Measurements from ENCODE around the gene SH3RF1.

Gene SH3RF1

DNA sequence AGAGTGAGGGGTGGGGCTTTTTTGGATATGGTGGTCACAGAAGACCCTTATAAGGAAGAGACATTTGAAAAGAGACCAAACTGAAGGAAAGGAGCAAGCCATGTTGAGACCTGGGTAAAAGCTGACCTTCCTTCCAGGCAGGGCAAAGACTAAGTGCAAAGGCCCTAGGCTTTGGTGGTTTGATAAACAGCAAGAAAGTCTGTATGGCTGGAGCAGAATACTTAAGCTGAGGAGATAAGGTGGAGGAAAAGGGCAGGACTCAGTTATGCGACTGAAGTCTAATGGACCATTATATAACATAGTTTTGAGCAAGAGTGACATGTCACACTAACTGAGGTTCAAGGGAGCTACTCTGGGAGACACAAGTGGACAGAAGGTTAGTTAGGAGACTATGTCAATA is 20.0 kb downstream of the SH3RF1 start:
- DNase-seq, result no peak

DNA sequence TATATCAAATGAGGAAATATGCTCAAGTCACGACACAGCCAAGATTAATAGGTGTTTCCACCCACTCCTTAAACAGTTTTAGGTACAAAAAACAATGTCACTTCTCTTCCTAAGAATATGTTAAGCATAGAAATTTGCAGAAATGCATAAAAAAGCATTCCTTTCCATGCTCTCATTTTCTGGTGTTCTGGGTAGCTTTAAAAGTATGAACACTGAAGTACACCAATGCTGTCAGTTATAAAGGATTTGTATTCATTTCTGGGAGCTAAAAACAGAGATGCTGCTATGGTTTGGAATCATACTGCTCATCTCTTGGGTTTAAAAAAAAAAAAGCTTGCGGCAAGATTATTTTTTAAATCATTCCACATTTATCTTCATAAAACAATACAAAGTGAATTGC is 20.8 kb downstream of the SH3RF1 start:
- no peak for DNase-seq

DNA sequence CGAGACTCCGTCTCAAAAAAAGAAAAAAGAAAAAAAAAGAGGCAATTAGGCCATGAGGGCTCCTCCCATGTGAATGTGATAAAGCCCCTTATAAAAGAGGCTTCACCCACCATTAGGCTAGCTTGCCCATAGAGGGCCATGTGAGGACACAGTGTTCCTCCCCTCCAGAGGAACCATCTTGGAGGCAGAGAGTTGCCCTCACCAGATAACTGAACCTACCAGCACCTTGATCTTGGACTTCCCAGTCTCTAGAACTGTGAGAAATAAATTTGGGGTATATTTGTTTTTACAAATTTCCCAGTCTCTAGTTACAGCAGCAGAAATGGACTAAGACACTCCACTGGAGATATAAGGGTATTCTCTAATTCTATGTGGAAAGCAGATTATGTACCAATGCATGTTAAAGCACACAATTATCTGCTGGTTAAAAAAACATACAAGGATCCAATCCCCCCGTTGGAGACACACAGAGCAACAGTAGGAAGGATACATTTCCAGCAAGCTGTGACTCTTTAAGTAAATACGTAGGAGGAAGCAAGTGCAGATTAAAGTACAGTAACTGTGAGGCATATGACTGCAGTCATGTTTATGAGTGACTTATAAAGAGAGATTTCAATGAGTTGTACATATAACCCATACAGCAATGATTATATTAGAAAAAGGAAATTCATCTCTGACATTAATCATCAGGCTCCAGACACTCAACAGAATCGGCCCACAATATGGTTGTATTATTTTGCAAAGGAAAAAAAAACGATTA is 21.4 kb downstream of the SH3RF1 start:
- peak; percentile 41 for DNase-seq

DNA sequence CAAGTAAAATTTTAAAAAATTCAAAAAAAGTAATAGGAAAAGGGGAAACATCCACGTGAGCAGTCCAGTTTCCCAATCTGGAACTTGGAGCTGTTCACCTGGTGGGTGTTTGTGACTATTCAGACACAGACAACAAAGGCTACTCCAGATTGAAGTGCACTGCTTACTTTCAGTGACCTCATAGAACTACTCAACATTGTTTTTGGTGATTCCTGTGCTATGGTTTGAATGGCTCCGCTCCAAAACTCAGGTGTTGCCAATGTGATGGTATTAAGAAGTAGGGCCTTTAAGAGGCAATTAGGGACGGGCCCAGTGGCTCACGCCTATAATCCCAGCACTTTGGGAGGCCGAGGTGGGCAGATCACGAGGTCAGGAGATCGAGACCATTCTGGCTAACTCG is 22.1 kb downstream of the SH3RF1 start:
- no peak for DNase-seq

DNA sequence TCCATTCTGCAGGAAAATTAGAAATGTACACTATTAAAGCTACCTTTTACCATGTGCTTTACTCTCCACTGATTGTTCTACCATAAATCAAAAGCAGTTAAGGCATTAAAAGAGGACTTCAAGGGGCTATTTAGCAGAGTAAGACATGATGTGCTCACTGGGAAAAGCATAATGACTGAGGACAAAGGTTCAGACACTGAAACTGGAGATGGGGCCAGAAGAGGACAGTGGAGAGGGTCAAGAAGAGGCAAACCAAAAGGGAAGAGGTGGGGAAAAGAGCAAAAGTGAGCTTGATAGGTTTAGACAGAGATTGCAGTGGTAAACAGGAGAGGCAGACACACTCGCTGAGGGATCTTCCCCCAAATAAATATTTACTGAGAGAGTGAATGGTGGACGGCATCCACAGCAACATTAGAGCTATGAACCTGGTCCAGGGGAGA is 23.8 kb downstream of the SH3RF1 start:
- DNase-seq, result no peak

DNA sequence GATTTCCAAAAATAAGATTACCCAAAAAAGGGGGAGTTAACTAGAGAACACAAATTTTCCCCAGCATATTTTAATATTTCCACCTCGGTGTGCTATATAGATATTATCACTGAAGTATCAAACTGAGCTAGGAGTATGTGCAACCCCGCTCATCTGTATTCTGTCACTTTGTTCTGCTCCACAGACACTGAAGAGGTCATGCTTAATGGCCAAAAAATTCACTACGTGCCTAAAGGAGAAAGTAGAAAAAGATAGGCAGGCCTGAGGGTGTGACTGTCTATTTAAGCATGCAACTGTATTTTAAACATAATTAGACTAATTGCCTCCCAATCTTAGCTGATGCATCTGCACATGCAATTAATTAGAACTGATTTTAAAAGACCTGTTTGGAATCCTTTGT is 24.5 kb downstream of the SH3RF1 start:
- no peak for DNase-seq

DNA sequence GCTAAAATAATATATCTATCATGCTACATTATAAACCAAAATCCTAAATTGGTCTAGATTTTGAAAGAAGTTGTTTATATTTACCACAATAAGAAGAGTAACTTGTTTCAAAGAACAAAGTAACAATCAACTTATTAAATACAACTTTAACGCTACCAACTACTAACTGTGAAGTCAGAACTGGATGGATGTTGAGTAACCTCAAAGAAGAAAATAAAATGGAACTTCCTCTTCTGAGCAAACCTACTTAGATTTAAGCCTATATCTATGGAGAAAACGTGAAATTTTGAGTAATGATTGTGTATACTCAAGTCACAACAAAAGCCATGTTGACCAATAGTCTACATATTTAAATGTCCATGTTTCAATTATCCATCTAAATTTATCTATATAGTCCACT is 25.7 kb downstream of the SH3RF1 start:
- DNase-seq, result no peak

DNA sequence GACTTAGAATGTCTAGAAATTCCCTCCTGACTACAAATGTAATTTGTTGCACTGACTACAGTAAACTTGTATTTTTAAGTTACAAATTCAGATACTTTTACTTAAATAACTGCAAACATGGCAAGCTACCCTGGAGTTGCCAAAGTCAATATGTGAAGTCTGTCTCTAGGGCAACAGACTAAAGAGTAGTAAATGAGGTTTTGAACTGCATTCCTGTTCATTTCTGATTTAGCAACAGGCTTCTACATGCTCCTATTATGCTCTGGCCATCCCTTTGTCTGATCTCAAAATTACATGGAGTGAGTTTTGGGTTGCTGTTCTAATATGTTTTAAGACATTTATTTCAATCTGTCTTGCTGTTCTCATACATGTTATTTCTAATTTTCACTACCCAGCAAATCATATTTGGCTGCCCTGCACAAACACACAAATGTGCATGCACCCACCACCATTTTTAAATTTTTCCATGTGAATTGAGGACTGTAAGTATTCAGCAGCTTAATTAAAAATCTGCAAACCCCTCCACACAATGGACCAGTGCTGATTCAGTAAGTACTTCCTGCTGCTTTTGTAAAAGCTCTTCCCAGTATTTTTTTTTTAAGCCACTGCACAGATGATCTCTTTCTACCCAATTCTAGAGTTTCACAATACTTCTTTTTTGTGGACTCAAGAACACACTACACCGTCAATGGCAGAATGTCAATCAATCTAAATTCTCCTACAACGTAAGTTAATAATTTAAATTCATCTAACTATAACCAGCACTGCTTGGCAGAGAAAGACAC is 26.7 kb downstream of the SH3RF1 start:
- peak; percentile 73 for DNase-seq

DNA sequence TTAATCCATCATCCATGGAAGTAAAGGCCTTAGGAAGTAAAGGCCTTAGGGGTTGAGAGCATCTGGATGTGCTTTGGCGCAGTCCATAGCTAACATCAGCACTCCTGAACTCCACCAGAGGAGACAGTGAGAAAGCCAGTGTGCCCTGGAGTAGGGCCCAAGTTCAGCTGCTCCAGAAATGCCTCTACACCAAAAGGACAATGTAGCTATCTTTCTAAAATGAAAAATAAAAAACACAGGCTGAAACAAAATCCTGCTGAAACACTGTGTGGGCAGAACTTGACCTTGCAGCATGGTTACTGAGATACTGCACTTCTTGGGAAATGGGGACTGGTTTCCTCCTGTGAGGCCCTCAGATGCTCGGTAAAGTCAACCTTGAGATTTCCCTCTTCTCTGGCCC is 29.3 kb downstream of the SH3RF1 start:
- DNase-seq, result no peak

DNA sequence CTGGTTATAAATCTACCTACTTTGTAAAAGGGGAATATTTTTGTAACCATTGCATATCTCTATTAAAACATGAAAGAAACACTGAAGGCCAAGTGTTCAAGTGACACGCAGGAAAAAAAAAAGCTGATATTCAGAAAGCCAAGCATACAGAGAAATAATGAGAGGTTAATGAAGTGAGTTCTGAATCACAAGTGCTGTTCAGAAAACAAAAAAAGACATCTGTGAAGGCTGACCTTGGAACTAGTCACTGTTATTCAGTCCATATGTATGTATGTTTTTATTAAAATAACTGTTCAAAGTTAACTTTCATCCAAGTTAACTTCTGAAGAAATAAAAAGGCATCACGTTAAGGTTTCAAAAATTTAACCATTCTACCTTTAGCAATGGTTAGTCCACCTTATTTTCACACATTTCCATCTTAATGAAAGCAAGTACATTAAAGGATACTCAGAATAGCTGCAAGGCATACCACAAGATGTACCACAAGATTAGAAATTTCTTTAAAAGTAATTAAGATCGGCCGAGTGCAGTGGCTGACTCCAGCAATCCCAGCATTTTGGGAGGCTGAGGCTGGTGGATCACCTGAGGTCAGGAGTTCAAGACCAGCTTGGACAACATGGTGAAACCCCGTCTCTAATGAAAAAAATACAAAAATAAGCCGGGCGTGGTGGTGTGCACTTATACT is 31.4 kb downstream of the SH3RF1 start:
- DNase-seq, result peak; percentile 29

DNA sequence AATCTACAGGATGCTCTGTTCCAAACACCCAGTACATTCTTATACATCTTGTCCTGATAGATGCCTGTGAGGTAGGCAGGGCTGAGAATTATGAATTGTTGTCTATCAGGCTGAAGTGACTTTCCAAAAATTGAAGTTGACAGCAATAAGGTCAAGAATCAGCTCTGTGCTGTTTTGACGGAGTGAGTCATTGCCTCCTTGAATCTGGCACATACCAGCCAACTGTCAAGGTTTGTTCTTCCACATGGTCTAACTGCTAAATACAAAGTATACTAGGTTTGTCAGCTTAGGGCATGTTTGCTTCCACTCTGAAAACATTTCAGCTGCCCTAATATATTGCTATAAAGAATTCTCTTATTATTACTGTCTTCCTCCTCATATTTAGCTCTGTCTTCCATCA is 32.3 kb downstream of the SH3RF1 start:
- peak; percentile 28 for DNase-seq

DNA sequence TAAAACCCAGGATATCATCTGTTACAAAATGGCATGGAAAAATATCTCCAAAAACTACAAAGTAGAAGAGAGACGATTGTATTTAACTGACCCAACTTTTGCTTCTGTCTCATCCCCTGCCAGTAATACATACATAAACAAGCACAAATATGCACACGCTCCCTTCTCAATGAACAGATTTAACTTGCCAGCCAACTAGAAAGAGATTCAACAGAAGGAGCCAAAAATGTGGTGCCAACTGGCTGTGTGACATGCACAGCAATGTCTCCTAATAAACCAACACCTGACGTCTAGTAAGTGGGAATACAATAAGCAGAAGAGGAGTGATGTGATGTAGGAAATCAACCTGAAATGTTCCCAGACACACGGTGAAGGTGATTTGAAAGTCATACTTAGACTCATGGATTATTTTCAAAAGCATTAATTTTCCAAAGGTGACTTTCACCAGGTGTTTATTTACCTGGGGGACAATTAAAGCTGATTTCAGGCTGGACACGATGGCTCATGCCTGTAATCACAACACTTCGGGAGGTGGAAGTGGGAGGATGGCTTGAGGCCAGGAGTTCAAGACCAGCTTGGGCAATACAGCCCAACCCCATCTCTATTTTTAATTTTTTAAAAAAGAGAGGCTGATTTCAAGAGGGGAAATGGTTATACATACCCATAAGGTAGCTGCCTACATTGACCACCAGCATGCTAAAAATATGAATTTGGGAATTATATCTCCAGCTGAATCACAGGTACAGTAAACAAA is 33.7 kb downstream of the SH3RF1 start:
- no peak for DNase-seq

DNA sequence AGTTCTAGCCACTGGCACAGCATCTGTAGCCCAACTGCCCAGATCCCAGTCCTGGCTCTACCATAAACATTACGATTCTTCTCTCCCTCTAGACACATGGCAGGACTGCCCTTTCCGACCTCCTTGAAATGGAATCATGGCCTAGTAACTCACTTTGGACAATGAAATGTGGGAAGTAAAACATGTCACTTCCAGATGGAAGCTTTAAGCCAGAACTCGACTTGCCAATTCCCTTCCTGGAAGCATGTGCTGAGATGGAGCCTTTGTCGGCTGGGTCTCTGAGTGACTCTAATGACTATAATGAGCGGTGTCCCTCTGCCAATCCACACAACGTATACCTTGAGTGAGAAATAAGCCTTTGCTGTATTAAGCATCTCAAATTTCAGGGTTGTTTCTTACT is 34.7 kb downstream of the SH3RF1 start:
- no peak for DNase-seq

DNA sequence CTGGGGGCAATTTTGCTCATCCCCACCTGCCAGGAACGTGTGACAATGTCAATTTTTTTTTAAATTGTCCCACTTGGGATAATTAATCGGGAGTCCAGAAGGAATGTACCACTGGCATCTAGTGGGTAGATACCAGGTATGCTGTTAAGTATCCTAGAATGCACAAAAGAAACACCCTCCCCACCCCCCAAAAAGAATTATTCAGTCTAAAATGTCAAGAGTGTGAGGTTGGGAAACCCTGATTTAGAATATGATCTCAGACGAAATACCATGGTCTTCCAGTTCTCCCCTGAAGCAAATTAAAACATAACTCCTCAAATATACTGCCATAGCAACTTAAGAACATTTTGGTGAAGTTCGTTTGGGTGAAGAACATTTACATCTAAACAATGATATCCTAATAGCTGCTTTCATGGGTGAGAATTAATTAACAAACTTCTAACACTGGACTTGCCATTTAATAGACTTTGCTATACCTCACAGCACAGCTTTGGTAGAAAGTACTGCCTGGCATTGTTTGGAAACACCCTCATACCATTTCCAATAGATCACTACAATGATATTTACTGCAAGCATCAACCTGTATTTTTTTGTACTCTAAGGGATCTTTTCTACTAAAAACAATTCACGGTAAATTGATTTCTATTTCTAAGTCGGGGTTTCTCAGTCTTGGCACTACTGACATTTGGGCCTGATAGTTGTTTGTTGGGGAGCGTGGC is 36.5 kb downstream of the SH3RF1 start:
- DNase-seq, result no peak

DNA sequence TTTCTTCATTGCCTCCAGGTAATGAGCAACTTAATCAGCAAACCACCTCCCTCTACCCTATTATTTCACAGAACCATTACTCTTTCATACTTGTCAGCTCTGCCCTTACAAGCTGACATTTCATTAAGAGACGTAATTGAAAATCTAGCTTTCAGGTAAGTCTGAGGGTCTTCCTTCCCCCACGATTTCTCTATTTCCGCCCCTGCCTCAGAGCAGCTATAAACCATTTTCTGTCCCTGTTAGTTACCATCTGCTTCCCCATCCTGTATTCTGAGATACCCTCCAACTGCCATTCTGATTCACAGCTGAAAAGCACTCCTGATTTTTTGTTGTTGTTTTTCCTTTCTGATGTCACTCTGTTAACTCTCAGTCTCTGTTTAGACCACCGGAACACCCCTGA is 37.1 kb downstream of the SH3RF1 start:
- DNase-seq, result no peak

DNA sequence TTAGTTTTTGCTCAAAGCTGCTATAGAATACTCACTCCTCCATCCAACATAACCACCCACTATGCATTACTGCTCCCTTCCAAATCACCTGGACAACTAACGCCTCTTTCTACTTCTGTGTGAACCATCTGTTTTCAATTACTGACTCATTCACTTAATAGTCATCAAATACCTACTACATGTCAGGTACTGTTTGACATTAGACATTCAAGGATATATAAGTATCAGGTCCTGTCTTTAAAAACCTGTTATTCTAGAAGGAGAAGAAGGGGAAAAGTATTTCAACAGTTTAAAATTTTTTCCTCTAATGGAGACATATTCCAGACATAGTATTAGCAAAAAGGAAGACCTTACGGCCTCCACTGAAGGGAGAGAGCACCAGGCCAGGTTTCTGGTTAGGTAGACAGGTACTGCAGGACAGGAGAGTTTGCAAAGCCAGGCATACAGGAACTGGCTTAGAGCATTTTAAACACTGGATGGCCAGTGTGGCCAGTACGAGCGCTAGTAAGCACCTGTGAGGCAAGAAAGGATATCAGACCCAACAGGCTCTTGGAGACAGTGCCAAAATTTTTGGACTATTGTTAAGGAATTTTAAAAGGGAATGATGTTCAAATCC is 39.0 kb downstream of the SH3RF1 start:
- no peak for DNase-seq

DNA sequence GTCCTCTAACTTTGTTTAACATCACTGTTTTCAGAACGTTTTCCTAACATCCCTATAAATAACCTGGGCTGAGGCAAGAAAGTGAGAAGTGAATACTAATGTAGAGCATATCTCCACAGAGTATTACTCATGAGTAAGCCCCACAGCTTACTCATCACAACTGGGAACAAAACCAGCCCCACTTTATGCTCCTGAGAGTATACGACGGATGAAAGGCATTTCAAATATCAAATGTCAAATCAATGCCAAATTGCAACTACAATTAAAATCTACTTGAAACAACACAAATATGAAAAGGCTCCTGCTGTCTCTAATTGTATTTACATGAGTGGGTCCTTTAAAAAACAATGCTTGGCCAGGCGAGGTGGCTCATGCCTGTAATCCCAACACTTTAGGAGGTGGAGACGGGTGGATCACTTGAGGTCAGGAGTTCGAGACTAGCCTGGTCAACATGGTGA is 41.2 kb downstream of the SH3RF1 start:
- DNase-seq, result peak; percentile 96

DNA sequence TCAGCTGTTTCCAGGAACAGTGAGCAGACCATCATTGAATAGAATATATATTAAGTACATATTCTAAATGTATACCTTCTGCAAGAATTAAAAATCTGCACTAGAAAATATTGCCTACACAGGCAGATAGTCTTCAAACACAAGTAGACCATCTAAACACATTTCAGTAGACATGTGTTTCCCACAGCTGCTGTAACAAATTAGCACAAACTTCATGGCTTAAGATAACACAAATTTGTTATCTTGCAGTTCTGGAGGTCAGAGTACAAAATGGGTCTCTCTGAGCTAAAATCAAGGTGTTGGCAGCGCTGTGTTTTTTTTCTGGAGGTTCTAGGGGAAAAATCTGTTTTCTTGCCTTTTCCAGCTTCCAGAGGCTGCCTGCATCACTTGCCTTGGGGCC is 42.7 kb downstream of the SH3RF1 start:
- no peak for DNase-seq

DNA sequence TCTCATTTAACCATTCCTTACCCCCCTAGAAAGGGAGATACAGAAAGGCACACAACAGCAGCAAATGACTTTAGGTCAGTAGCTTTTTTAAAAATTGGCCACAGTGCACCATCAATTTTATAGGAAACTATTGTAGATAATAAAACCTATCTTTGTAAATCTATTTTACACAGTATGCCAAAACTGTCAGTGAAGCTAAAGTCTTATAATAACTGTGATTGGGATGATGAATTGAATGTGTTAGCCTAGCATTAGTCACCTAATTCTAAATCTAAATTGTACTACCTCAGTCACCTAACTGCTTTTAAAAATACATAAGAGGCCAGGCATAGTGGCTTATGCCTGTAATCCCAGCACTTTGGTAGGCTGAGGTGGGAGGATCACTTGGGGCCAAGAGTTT is 44.2 kb downstream of the SH3RF1 start:
- no peak for DNase-seq

DNA sequence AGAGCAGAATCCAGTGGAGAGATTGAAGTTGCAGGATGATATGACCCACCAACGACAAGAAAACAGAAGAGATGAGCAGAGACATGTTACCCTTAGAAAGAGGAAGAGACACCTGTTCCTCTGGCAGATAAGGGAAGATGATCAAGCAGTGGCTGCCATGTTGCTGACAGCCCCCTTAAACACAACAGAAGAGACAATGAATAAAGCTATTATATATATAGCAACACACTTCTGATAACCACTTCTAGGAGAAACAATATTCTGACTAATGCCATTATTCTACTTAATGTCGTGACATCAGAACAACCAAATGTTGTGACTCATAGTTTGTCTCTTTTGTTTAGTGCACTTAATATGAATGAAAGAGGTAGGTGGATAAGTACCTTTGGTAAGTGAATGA is 44.9 kb downstream of the SH3RF1 start:
- no peak for DNase-seq

DNA sequence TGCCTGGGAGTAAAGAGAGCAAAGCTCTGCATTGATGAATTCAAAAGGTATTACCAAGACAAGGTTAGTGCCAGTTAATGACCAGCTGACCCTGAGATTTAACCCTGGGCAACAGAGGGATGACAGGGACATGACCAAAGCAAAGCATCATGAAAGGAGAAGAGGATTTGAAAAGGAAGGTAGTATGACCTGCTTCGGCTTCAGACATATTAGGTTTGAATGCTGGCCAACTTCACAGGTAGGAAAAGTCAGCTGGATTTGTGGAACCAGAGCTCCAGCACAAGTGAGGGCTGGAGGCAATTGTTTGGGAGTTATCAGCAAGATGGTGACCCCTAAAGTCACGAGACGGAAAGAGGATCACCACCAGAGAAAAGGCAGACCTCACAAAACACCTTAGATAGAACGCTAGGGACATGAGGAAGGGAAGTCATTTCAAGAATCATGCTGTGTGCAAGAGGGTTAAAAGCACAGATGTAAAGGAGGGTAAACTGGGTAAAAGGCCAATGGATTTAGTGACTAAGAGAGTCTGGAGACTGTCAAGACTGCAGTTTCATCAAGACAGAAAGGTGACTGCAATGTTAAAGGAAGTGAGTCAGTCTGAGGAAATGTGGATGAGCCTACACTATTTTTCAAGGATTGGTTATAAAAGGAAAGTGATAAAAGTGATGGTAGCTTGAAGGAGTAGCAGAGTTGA is 45.6 kb downstream of the SH3RF1 start:
- peak; percentile 95 for DNase-seq

Data from fibroblast of upper back skin (primary cell).